ENCODE measurements around the gene TWIST2.

GRCh38 chr2:238892204-238892500 lies 44.3 kb downstream of the TWIST2 start:
- TF ChIP-seq, protein P1, sequence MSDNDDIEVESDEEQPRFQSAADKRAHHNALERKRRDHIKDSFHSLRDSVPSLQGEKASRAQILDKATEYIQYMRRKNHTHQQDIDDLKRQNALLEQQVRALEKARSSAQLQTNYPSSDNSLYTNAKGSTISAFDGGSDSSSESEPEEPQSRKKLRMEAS (IDR thresholded peaks at IDR 0.05; ENCODE audit: low read depth) = no peak
- TF ChIP-seq, protein P2, sequence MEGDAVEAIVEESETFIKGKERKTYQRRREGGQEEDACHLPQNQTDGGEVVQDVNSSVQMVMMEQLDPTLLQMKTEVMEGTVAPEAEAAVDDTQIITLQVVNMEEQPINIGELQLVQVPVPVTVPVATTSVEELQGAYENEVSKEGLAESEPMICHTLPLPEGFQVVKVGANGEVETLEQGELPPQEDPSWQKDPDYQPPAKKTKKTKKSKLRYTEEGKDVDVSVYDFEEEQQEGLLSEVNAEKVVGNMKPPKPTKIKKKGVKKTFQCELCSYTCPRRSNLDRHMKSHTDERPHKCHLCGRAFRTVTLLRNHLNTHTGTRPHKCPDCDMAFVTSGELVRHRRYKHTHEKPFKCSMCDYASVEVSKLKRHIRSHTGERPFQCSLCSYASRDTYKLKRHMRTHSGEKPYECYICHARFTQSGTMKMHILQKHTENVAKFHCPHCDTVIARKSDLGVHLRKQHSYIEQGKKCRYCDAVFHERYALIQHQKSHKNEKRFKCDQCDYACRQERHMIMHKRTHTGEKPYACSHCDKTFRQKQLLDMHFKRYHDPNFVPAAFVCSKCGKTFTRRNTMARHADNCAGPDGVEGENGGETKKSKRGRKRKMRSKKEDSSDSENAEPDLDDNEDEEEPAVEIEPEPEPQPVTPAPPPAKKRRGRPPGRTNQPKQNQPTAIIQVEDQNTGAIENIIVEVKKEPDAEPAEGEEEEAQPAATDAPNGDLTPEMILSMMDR (IDR thresholded peaks at IDR 0.05) = no peak
- TF ChIP-seq MEF2A (IDR thresholded peaks at IDR 0.05; ENCODE audit: borderline replicate concordance, low read depth) (no peak), ZBTB33 (IDR thresholded peaks at IDR 0.05; ENCODE audit: borderline replicate concordance, low read depth) (no peak), PBX3 (IDR thresholded peaks at IDR 0.05) (no peak), SMC3 (IDR thresholded peaks at IDR 0.05; ENCODE audit: low read depth, low read length) (no peak), CHD2 (IDR thresholded peaks at IDR 0.05; ENCODE audit: low read length, partially characterized antibody) (no peak), POLR2AphosphoS5 (IDR thresholded peaks at IDR 0.05; ENCODE audit: low read depth, low read length) (no peak), EP300 (IDR thresholded peaks at IDR 0.05; ENCODE audit: borderline replicate concordance in 1 of 2, low read depth in 1 of 2, low read length in 1 of 2) (no peak), GATA2 (CRISPR knock-in tag; IDR thresholded peaks at IDR 0.05) (no peak), TAF1 (IDR thresholded peaks at IDR 0.05; ENCODE audit: borderline replicate concordance, low read depth, low read length) (no peak), MXI1 (IDR thresholded peaks at IDR 0.05; ENCODE audit: low read depth, low read length) (no peak), NRF1 (IDR thresholded peaks at IDR 0.05; ENCODE audit: low read depth, low read length) (no peak)
- TF ChIP-seq, protein P3, sequence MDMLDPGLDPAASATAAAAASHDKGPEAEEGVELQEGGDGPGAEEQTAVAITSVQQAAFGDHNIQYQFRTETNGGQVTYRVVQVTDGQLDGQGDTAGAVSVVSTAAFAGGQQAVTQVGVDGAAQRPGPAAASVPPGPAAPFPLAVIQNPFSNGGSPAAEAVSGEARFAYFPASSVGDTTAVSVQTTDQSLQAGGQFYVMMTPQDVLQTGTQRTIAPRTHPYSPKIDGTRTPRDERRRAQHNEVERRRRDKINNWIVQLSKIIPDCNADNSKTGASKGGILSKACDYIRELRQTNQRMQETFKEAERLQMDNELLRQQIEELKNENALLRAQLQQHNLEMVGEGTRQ (IDR thresholded peaks at IDR 0.05; ENCODE audit: borderline replicate concordance, low read depth, low read length) = no peak
